Endothelial cell of umbilical vein (primary cell): Measurements from ENCODE around the gene MYLK. TPM values are rescaled to one million over a fixed set of nuclear protein-coding genes. Genes with fewer than 3 reads are reported as not detected.

Experiments used
- BruUV-seq: library from RNA; stranded (reverse); fragments of 400-500 nt; replicated peaks from 2 replicates; lab custom pipeline; 2021; lab: Mats Ljungman, UMichigan
- CTCF ChIA-PET: fragments of 300-600, 350-600 bp; sonication (Branson Sonifier 250); formaldehyde crosslinking; loops from one replicate; lab custom pipeline; 2021; ENCODE audit warnings: antibody characterized with exemption, inconsistent platforms; lab: Charles Lee
- POLR2A ChIA-PET: fragments of 300-600, 350-600 bp; sonication (Branson Sonifier 250); formaldehyde crosslinking; loops from one replicate; lab custom pipeline; 2021; ENCODE audit warnings: antibody characterized with exemption, inconsistent platforms; lab: Charles Lee
- DNase-seq: peaks from one replicate; pipeline ENCODE4 v3.0.0-alpha.2; 2011; ENCODE audit warnings: low read depth, low spot score
- FAIRE-seq: peaks from 2 replicates; lab custom pipeline; 2011; peaks lifted over from hg19 to GRCh38; lab: Jason Lieb, UNC
- H2AFZ ChIP-seq: 2 replicates; pipeline ENCODE4 v1.6.0; 2012; ENCODE audit warnings: low read depth, low read length, control low read depth, inconsistent platforms
- H3K27ac ChIP-seq: 2 replicates; pipeline ENCODE4 v1.5.1; 2011; ENCODE audit warnings: low read depth, mild to moderate bottlenecking, control low read depth, low read length, moderate library complexity; ENCODE audit not compliant: insufficient read depth
- H3K27me3 ChIP-seq, 2 experiments: 2 replicates each; pipeline versions ENCODE4 v1.6.0 to v1.6.1; 2011; ENCODE audit warnings: low read length in 2 of 2, mixed read lengths in 1 of 2; ENCODE audit not compliant: control insufficient read depth in 2 of 2, insufficient read depth in 2 of 2
- H3K36me3 ChIP-seq, 2 experiments: 2 replicates in 1 of 2; 3 replicates in 1 of 2; pipeline ENCODE4 v1.5.1; 2011; ENCODE audit warnings: low read length in 2 of 2, mild to moderate bottlenecking in 1 of 2, moderate library complexity in 1 of 2; ENCODE audit not compliant: control insufficient read depth in 2 of 2, insufficient read depth in 2 of 2; ENCODE audit errors: extremely low read depth in 1 of 2
- H3K4me1 ChIP-seq: 3 replicates; pipeline ENCODE4 v1.5.1; 2011; ENCODE audit warnings: mild to moderate bottlenecking, low read length; ENCODE audit not compliant: control insufficient read depth, insufficient read depth; ENCODE audit errors: extremely low read depth
- H3K4me2 ChIP-seq: 2 replicates; pipeline ENCODE4 v1.6.1; 2011; ENCODE audit warnings: low read length, control low read depth, mixed read lengths; ENCODE audit not compliant: insufficient read depth
- H3K4me3 ChIP-seq, 3 experiments: fragments of 200-600 bp in 1 of 3; sonication (generic), shearing (Covaris generic) in 1 of 3; replicated peaks in 1 of 3; 2 replicates each; pipeline ENCODE4 v1.5.1; 2011 to 2016; ENCODE audit warnings: control low read depth in 3 of 3, low read length in 3 of 3, mild to moderate bottlenecking in 2 of 3, inconsistent platforms in 1 of 3, low read depth in 1 of 3, moderate library complexity in 1 of 3; ENCODE audit not compliant: insufficient read depth in 1 of 3
- H3K79me2 ChIP-seq: 2 replicates; pipeline ENCODE4 v1.6.0; 2012; ENCODE audit warnings: low read length, inconsistent platforms; ENCODE audit not compliant: control insufficient read depth, insufficient read depth
- H3K9ac ChIP-seq: replicated peaks from 2 replicates; pipeline ENCODE3; 2011; ENCODE audit warnings: low read length, control low read depth; ENCODE audit not compliant: insufficient read depth; ENCODE audit errors: extremely low read depth
- H3K9me1 ChIP-seq: replicated peaks from 3 replicates; pipeline ENCODE4 v1.6.0; 2011; ENCODE audit warnings: mild to moderate bottlenecking, low read length; ENCODE audit not compliant: control insufficient read depth, insufficient read depth; ENCODE audit errors: extremely low read depth
- H3K9me3 ChIP-seq: replicated peaks from 2 replicates; pipeline ENCODE4 v1.5.1; 2012; ENCODE audit warnings: low read length, inconsistent platforms; ENCODE audit not compliant: control insufficient read depth, insufficient read depth
- H4K20me1 ChIP-seq: replicated peaks from 2 replicates; pipeline ENCODE3; 2011; ENCODE audit warnings: mild to moderate bottlenecking, low read length; ENCODE audit not compliant: control insufficient read depth, insufficient read depth; ENCODE audit errors: extremely low read depth
- EZH2 ChIP-seq: IDR thresholded peaks from 2 replicates; pipeline ENCODE4 v1.6.1; 2012; ENCODE audit warnings: borderline replicate concordance, low read depth, mild to moderate bottlenecking, moderate library complexity, low read length, inconsistent platforms; ENCODE audit not compliant: severe bottlenecking
- FOS ChIP-seq: IDR thresholded peaks from 2 replicates; pipeline ENCODE4 v1.6.1; 2011; ENCODE audit warnings: mild to moderate bottlenecking, low read length, moderate library complexity, borderline replicate concordance; ENCODE audit not compliant: insufficient read depth
- GATA2 ChIP-seq: IDR thresholded peaks from 2 replicates; pipeline ENCODE4 v1.7.0; 2011; ENCODE audit warnings: low read depth, mild to moderate bottlenecking, moderate library complexity, mixed read lengths, low read length; ENCODE audit not compliant: insufficient read length, insufficient read depth
- JUN ChIP-seq: IDR thresholded peaks from 2 replicates; pipeline ENCODE4 v1.6.1; 2011; ENCODE audit warnings: borderline replicate concordance, low read depth; ENCODE audit not compliant: insufficient read length, insufficient read depth
- MYC ChIP-seq: IDR thresholded peaks from one replicate; pipeline ENCODE4 v1.6.1; 2011; ENCODE audit warnings: mild to moderate bottlenecking, low read depth, low read length
- POLR2A ChIP-seq: IDR thresholded peaks from 2 replicates; pipeline ENCODE4 v1.6.1; 2012; ENCODE audit warnings: low read depth, mild to moderate bottlenecking, control low read depth, low read length
- POLR2AphosphoS5 ChIP-seq: IDR thresholded peaks from 2 replicates; pipeline ENCODE4 v1.6.1; 2012; ENCODE audit warnings: low read depth, mild to moderate bottlenecking, control low read depth, low read length, moderate library complexity; ENCODE audit not compliant: insufficient read depth
- dilution Hi-C: fragments of 300-500 bp; cut with MboI; formaldehyde crosslinking; loops from one replicate; pipeline ENCODE4 v1.15.0; 2019; ENCODE audit warnings: low sequenced_read_pairs; ENCODE audit not compliant: extremely low pct_ligation_motif_present
- intact Hi-C: fragments of 100-400 bp; cut with micrococcal nuclease; formaldehyde crosslinking; loops from one replicate; pipeline ENCODE4 v1.10.0; 2022
- polyA plus RNA-seq, 4 experiments: library from polyadenylated mRNA; depleted of rRNA in 3 of 4; stranded (reverse) in 3 of 4; unstranded in 1 of 4; fragments of >200 nt; gene quantifications; 2 replicates each; pipeline versions ENCODE4 v1.2.1 to v1.2.3, GENCODE V29; 2011 to 2012; ENCODE audit warnings: missing spikeins in 1 of 4
- total RNA-seq: library from RNA; stranded (reverse); gene quantifications from 2 replicates; pipeline ENCODE4 v1.2.3, GENCODE V29; 2021
- TF ChIP-seq, protein P1 (sequence below): IDR thresholded peaks from 2 replicates; pipeline ENCODE4 v1.6.1; 2011; ENCODE audit not compliant: insufficient read depth, insufficient read length
- TF ChIP-seq, protein P2 (sequence below), 2 donors: IDR thresholded peaks; 1 replicate in 1 of 2; 2 replicates in 1 of 2; pipeline ENCODE4 v1.5.1; 2011; ENCODE audit warnings: low read length in 2 of 2, mild to moderate bottlenecking in 2 of 2, moderate library complexity in 2 of 2, control low read depth in 1 of 2, inconsistent platforms in 1 of 2, low read depth in 1 of 2; ENCODE audit not compliant: insufficient read depth in 1 of 2; ENCODE audit errors: extremely low read depth in 1 of 2

The MYLK gene
- total and polyA plus RNA-seq, 2 donors (not counting 3 experiments of a cell fraction or from before 2014, with no cell fraction given): 10.0 to 22.2 TPM

DNA sequence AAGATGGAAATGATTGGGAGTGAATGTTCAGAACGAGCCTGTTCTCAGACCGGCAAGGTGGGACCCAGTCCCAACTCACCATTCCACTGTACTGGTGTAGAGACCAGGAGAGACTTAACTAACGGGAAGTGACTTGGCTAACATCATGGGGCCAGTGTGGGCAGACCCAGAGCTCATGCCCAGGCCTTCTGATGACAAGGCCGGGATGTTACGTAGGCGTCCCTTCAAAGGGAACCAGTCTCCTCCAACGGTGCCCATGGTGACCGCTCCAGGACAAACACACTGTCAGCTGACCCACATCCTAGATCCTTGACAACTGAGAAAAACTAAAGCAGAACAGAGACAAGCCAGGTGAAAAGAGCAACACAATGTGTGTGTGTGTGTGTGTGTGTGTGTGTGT is 170.9 kb downstream of the MYLK start:
- Histone ChIP-seq H3K36me3 (no peaks in the 10 kb centered on the region), H3K4me3 (no peak overlapping the region), H4K20me1 (no peaks in the 10 kb centered on the region), H3K9me3 (no peaks in the 10 kb centered on the region), H3K79me2 (no peaks in the 10 kb centered on the region), H3K27me3 (peaks cover 3 to 13% of the 10 kb centered on the region in 2 experiments), H3K9ac (no peak overlapping the region), H3K4me1 (no peaks in the 10 kb centered on the region), H3K4me2 (no peak overlapping the region), H3K27ac (no peak overlapping the region), H3K9me1 (no peaks in the 10 kb centered on the region), H2AFZ (no peak overlapping the region)
- no peak for FAIRE-seq
- TF ChIP-seq, protein P1, sequence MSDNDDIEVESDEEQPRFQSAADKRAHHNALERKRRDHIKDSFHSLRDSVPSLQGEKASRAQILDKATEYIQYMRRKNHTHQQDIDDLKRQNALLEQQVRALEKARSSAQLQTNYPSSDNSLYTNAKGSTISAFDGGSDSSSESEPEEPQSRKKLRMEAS: no peak
- DNase-seq: no peak
- POLR2A ChIA-PET: no interaction called here
- CTCF ChIA-PET: interaction anchor here (3.3 to 8.4 kb wide), 2 partner anchors 10 to 62 kb away, joined by 13 to 199 read pairs; no protein-coding TSS in a partner anchor
- intact Hi-C loops (no loop called here), dilution Hi-C loops (no loop called here)
- no TSS peak for BruUV-seq

DNA sequence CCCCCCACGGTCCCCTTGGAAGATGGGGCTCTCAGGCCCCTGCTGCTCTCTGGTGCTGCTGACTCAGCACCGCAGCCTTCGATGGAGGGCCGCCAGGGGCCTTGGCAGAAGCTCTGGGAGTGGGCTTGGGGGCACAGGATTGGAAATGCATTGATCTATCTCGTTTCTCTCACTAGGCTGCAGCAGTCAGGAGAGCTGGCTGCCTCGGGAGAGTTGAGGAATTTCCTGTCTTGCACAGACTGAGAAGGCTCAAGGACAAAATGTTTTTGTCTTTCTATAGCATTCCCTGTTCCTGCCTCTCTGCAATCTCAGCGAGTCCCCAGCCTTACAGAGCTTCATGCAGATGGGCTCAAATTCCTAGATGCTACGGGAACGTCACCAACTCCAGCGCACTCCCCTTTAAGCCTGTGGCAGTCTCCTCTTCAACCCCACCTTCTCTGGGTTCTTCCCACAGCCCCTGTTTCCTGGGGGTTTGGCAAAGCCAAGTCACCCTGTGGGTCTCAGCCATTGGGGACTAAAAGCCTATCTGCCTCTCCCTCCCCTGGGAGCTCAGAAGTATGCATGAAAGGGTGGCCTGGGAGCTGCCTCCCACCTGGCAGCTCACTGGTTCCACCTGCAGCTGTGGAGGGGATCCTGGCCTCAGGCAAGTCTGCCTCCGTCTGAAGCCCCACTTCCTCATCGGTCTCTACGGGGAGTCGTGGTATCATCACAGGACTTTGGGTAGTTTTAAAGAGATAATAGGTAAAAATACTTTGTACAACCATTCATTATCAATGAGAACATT is 171.9 kb downstream of the MYLK start:
- POLR2A ChIA-PET: no interaction called here

More for the DNA sequence above, 171.9 kb downstream of the MYLK start:
- Histone ChIP-seq H3K4me3 (no peak overlapping the region), H3K27me3 (peaks cover 3 to 13% of the 10 kb centered on the region in 2 experiments), H3K27ac (no peak overlapping the region), H3K4me2 (no peak overlapping the region), H3K9ac (no peak overlapping the region), H3K79me2 (no peaks in the 10 kb centered on the region), H3K4me1 (no peaks in the 10 kb centered on the region), H3K9me3 (no peaks in the 10 kb centered on the region), H4K20me1 (no peaks in the 10 kb centered on the region), H3K36me3 (no peaks in the 10 kb centered on the region), H2AFZ (no peak overlapping the region), H3K9me1 (no peaks in the 10 kb centered on the region)
- dilution Hi-C loops (no loop called here), intact Hi-C loops (no loop called here)
- BruUV-seq: no TSS peak
- CTCF ChIA-PET: interaction anchor here (1.0 to 8.4 kb wide), 4 partner anchors 8 to 70 kb away, joined by 3 to 199 read pairs (median 15); no protein-coding TSS in a partner anchor
- no peak for DNase-seq
- no peak for TF ChIP-seq POLR2A
- no peak for TF ChIP-seq GATA2
- TF ChIP-seq FOS: no peak
- no peak for TF ChIP-seq MYC
- TF ChIP-seq, protein P2, sequence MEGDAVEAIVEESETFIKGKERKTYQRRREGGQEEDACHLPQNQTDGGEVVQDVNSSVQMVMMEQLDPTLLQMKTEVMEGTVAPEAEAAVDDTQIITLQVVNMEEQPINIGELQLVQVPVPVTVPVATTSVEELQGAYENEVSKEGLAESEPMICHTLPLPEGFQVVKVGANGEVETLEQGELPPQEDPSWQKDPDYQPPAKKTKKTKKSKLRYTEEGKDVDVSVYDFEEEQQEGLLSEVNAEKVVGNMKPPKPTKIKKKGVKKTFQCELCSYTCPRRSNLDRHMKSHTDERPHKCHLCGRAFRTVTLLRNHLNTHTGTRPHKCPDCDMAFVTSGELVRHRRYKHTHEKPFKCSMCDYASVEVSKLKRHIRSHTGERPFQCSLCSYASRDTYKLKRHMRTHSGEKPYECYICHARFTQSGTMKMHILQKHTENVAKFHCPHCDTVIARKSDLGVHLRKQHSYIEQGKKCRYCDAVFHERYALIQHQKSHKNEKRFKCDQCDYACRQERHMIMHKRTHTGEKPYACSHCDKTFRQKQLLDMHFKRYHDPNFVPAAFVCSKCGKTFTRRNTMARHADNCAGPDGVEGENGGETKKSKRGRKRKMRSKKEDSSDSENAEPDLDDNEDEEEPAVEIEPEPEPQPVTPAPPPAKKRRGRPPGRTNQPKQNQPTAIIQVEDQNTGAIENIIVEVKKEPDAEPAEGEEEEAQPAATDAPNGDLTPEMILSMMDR (IDR thresholded peaks at IDR 0.05; ENCODE audit: extremely low read depth in 1 of 2, insufficient read depth in 1 of 2, low read depth in 1 of 2, low read length in 2 of 2): no peak
- TF ChIP-seq POLR2AphosphoS5: no peak
- no peak for TF ChIP-seq EZH2
- no peak for TF ChIP-seq JUN
- TF ChIP-seq, protein P1: no peak
- peak; percentile 55 for FAIRE-seq
